Endothelial cell of umbilical vein (primary cell): ENCODE results near the gene TENM4. TPM values are rescaled to one million over a fixed set of nuclear protein-coding genes. Genes with fewer than 3 reads are reported as not detected.

Experiments
- BruUV-seq: library from RNA; stranded (reverse); fragments of 400-500 nt; replicated peaks from 2 replicates; lab custom pipeline; 2021; lab: Mats Ljungman, UMichigan
- CTCF ChIA-PET: fragments of 300-600, 350-600 bp; sonication (Branson Sonifier 250); formaldehyde crosslinking; loops from one replicate; lab custom pipeline; 2021; ENCODE audit warnings: antibody characterized with exemption, inconsistent platforms; lab: Charles Lee
- POLR2A ChIA-PET: fragments of 300-600, 350-600 bp; sonication (Branson Sonifier 250); formaldehyde crosslinking; loops from one replicate; lab custom pipeline; 2021; ENCODE audit warnings: antibody characterized with exemption, inconsistent platforms; lab: Charles Lee
- DNase-seq: peaks from one replicate; pipeline ENCODE4 v3.0.0-alpha.2; 2011; ENCODE audit warnings: low read depth, low spot score
- FAIRE-seq: peaks from 2 replicates; lab custom pipeline; 2011; peaks lifted over from hg19 to GRCh38; lab: Jason Lieb, UNC
- H2AFZ ChIP-seq: 2 replicates; pipeline ENCODE4 v1.6.0; 2012; ENCODE audit warnings: low read depth, low read length, control low read depth, inconsistent platforms
- H3K27ac ChIP-seq: 2 replicates; pipeline ENCODE4 v1.5.1; 2011; ENCODE audit warnings: low read depth, mild to moderate bottlenecking, control low read depth, low read length, moderate library complexity; ENCODE audit not compliant: insufficient read depth
- H3K27me3 ChIP-seq, 2 experiments: 2 replicates each; pipeline versions ENCODE4 v1.6.0 to v1.6.1; 2011; ENCODE audit warnings: low read length in 2 of 2, mixed read lengths in 1 of 2; ENCODE audit not compliant: control insufficient read depth in 2 of 2, insufficient read depth in 2 of 2
- H3K36me3 ChIP-seq, 2 experiments: 2 replicates in 1 of 2; 3 replicates in 1 of 2; pipeline ENCODE4 v1.5.1; 2011; ENCODE audit warnings: low read length in 2 of 2, mild to moderate bottlenecking in 1 of 2, moderate library complexity in 1 of 2; ENCODE audit not compliant: control insufficient read depth in 2 of 2, insufficient read depth in 2 of 2; ENCODE audit errors: extremely low read depth in 1 of 2
- H3K4me1 ChIP-seq: 3 replicates; pipeline ENCODE4 v1.5.1; 2011; ENCODE audit warnings: mild to moderate bottlenecking, low read length; ENCODE audit not compliant: control insufficient read depth, insufficient read depth; ENCODE audit errors: extremely low read depth
- H3K4me2 ChIP-seq: 2 replicates; pipeline ENCODE4 v1.6.1; 2011; ENCODE audit warnings: low read length, control low read depth, mixed read lengths; ENCODE audit not compliant: insufficient read depth
- H3K4me3 ChIP-seq, 3 experiments: fragments of 200-600 bp in 1 of 3; sonication (generic), shearing (Covaris generic) in 1 of 3; replicated peaks in 1 of 3; 2 replicates each; pipeline ENCODE4 v1.5.1; 2011 to 2016; ENCODE audit warnings: control low read depth in 3 of 3, low read length in 3 of 3, mild to moderate bottlenecking in 2 of 3, inconsistent platforms in 1 of 3, low read depth in 1 of 3, moderate library complexity in 1 of 3; ENCODE audit not compliant: insufficient read depth in 1 of 3
- H3K79me2 ChIP-seq: 2 replicates; pipeline ENCODE4 v1.6.0; 2012; ENCODE audit warnings: low read length, inconsistent platforms; ENCODE audit not compliant: control insufficient read depth, insufficient read depth
- H3K9ac ChIP-seq: replicated peaks from 2 replicates; pipeline ENCODE3; 2011; ENCODE audit warnings: low read length, control low read depth; ENCODE audit not compliant: insufficient read depth; ENCODE audit errors: extremely low read depth
- H3K9me1 ChIP-seq: replicated peaks from 3 replicates; pipeline ENCODE4 v1.6.0; 2011; ENCODE audit warnings: mild to moderate bottlenecking, low read length; ENCODE audit not compliant: control insufficient read depth, insufficient read depth; ENCODE audit errors: extremely low read depth
- H3K9me3 ChIP-seq: replicated peaks from 2 replicates; pipeline ENCODE4 v1.5.1; 2012; ENCODE audit warnings: low read length, inconsistent platforms; ENCODE audit not compliant: control insufficient read depth, insufficient read depth
- H4K20me1 ChIP-seq: replicated peaks from 2 replicates; pipeline ENCODE3; 2011; ENCODE audit warnings: mild to moderate bottlenecking, low read length; ENCODE audit not compliant: control insufficient read depth, insufficient read depth; ENCODE audit errors: extremely low read depth
- CTCF ChIP-seq, 2 donors: IDR thresholded peaks; 1 replicate in 1 of 2; 2 replicates in 1 of 2; pipeline ENCODE4 v1.5.1; 2011; ENCODE audit warnings: low read length in 2 of 2, mild to moderate bottlenecking in 2 of 2, moderate library complexity in 2 of 2, control low read depth in 1 of 2, inconsistent platforms in 1 of 2, low read depth in 1 of 2; ENCODE audit not compliant: insufficient read depth in 1 of 2; ENCODE audit errors: extremely low read depth in 1 of 2
- EZH2 ChIP-seq: IDR thresholded peaks from 2 replicates; pipeline ENCODE4 v1.6.1; 2012; ENCODE audit warnings: borderline replicate concordance, low read depth, mild to moderate bottlenecking, moderate library complexity, low read length, inconsistent platforms; ENCODE audit not compliant: severe bottlenecking
- FOS ChIP-seq: IDR thresholded peaks from 2 replicates; pipeline ENCODE4 v1.6.1; 2011; ENCODE audit warnings: mild to moderate bottlenecking, low read length, moderate library complexity, borderline replicate concordance; ENCODE audit not compliant: insufficient read depth
- GATA2 ChIP-seq: IDR thresholded peaks from 2 replicates; pipeline ENCODE4 v1.7.0; 2011; ENCODE audit warnings: low read depth, mild to moderate bottlenecking, moderate library complexity, mixed read lengths, low read length; ENCODE audit not compliant: insufficient read length, insufficient read depth
- JUN ChIP-seq: IDR thresholded peaks from 2 replicates; pipeline ENCODE4 v1.6.1; 2011; ENCODE audit warnings: borderline replicate concordance, low read depth; ENCODE audit not compliant: insufficient read length, insufficient read depth
- MAX ChIP-seq: IDR thresholded peaks from 2 replicates; pipeline ENCODE4 v1.6.1; 2011; ENCODE audit not compliant: insufficient read depth, insufficient read length
- MYC ChIP-seq: IDR thresholded peaks from one replicate; pipeline ENCODE4 v1.6.1; 2011; ENCODE audit warnings: mild to moderate bottlenecking, low read depth, low read length
- POLR2A ChIP-seq: IDR thresholded peaks from 2 replicates; pipeline ENCODE4 v1.6.1; 2012; ENCODE audit warnings: low read depth, mild to moderate bottlenecking, control low read depth, low read length
- POLR2AphosphoS5 ChIP-seq: IDR thresholded peaks from 2 replicates; pipeline ENCODE4 v1.6.1; 2012; ENCODE audit warnings: low read depth, mild to moderate bottlenecking, control low read depth, low read length, moderate library complexity; ENCODE audit not compliant: insufficient read depth
- dilution Hi-C: fragments of 300-500 bp; cut with MboI; formaldehyde crosslinking; loops from one replicate; pipeline ENCODE4 v1.15.0; 2019; ENCODE audit warnings: low sequenced_read_pairs; ENCODE audit not compliant: extremely low pct_ligation_motif_present
- intact Hi-C: fragments of 100-400 bp; cut with micrococcal nuclease; formaldehyde crosslinking; loops from one replicate; pipeline ENCODE4 v1.10.0; 2022
- polyA plus RNA-seq, 4 experiments: library from polyadenylated mRNA; depleted of rRNA in 3 of 4; stranded (reverse) in 3 of 4; unstranded in 1 of 4; fragments of >200 nt; gene quantifications; 2 replicates each; pipeline versions ENCODE4 v1.2.1 to v1.2.3, GENCODE V29; 2011 to 2012; ENCODE audit warnings: missing spikeins in 1 of 4
- total RNA-seq: library from RNA; stranded (reverse); gene quantifications from 2 replicates; pipeline ENCODE4 v1.2.3, GENCODE V29; 2021

Gene TENM4
- total and polyA plus RNA-seq, 2 donors (not counting 3 experiments of a cell fraction or from before 2014, with no cell fraction given), result 0.06 to 0.27 TPM

- Histone ChIP-seq H3K36me3 (no peaks in the 10 kb centered on the region), H4K20me1 (no peaks in the 10 kb centered on the region), H3K9me3 (no peaks in the 10 kb centered on the region), H3K4me1 (no peaks in the 10 kb centered on the region), H3K4me3 (no peak overlapping the region), H3K9ac (no peak overlapping the region), H2AFZ (no peak overlapping the region), H3K9me1 (no peaks in the 10 kb centered on the region), H3K4me2 (no peak overlapping the region), H3K27ac (no peak overlapping the region), H3K79me2 (no peaks in the 10 kb centered on the region), H3K27me3 (no peaks in the 10 kb centered on the region)
- no TSS peak for BruUV-seq
- ChIA-PET CTCF (interaction anchor here (1.0 to 3.6 kb wide), 4 partner anchors 11 to 429 kb away, joined by 3 to 68 read pairs (median 4); no protein-coding TSS in a partner anchor), POLR2A (no interaction called here)
- dilution Hi-C loops (no loop called here), intact Hi-C loops (no loop called here)
- FAIRE-seq, result no peak
- TF ChIP-seq POLR2AphosphoS5 (no peak), POLR2A (no peak), MAX (no peak), EZH2 (no peak), CTCF (IDR thresholded peaks at IDR 0.05; ENCODE audit: extremely low read depth in 1 of 2, insufficient read depth in 1 of 2, low read depth in 1 of 2, low read length in 2 of 2) (no peak), MYC (no peak), GATA2 (no peak), FOS (no peak), JUN (no peak)
- DNase-seq, result no peak
Observed at GRCh38 chr11:79074547-79074946, 366.3 kb downstream of the TENM4 start.
